PC-3 (cell line): ENCODE results near the gene NEDD4. TPM values are rescaled to one million over a fixed set of nuclear protein-coding genes. Genes with fewer than 3 reads are reported as not detected.
"Not testable (repeated sequence)": the region's sequence is repeated elsewhere in the genome, so short reads cannot be mapped to it uniquely, and the experiment has no call there.

Source experiments
- ATAC-seq: fragments of 200-7000 bp; cut with Tn5 transposase; 2 replicates; pipeline ENCODE4 v1.9.1; 2020; ENCODE audit warnings: mild to moderate bottlenecking, moderate library complexity
- BruUV-seq: library from RNA; stranded (reverse); fragments of 400-500 nt; replicated peaks from 2 replicates; lab custom pipeline; 2021; lab: Mats Ljungman, UMichigan
- CTCF ChIA-PET: fragments of 300-600 bp; sonication (Branson Sonifier 250); formaldehyde crosslinking; loops from one replicate; lab custom pipeline; 2022; ENCODE audit warnings: antibody characterized with exemption; lab: Charles Lee
- POLR2A ChIA-PET: fragments of 300-600 bp; sonication (Branson Sonifier 250); formaldehyde crosslinking; loops from one replicate; lab custom pipeline; 2022; ENCODE audit warnings: antibody characterized with exemption; ENCODE audit not compliant: unreplicated experiment; lab: Charles Lee
- DNase-seq: peaks from one replicate; pipeline ENCODE4 v3.0.0-alpha.2; 2015
- H2AFZ ChIP-seq: fragments of 300-600 bp; sonication (generic); 2 replicates; pipeline ENCODE4 v1.6.0; 2016; ENCODE audit warnings: antibody characterized with exemption, low read length
- H3F3A ChIP-seq: fragments of 300-600 bp; sonication (generic); one replicate; pipeline ENCODE4 v1.6.0; 2017; ENCODE audit warnings: antibody characterized with exemption, low read length, control low read depth, mild to moderate bottlenecking; ENCODE audit not compliant: unreplicated experiment
- H3K27ac ChIP-seq: fragments of 300-600 bp; sonication (generic); 2 replicates; pipeline ENCODE4 v1.5.1; 2016; ENCODE audit warnings: mild to moderate bottlenecking, low read length
- H3K27me3 ChIP-seq: fragments of 300-600 bp; sonication (generic); 2 replicates; pipeline ENCODE4 v1.6.1; 2016; ENCODE audit warnings: low read length, mixed read lengths
- H3K36me3 ChIP-seq: fragments of 300-600 bp; sonication (generic); 2 replicates; pipeline ENCODE4 v1.6.1; 2016; ENCODE audit warnings: low read depth, mixed run types, low read length, mixed read lengths
- H3K4me1 ChIP-seq: fragments of 300-600 bp; sonication (generic); 2 replicates; pipeline ENCODE4 v1.5.1; 2016; ENCODE audit warnings: low read length; ENCODE audit not compliant: insufficient read depth
- H3K4me2 ChIP-seq: fragments of 300-600 bp; sonication (generic); 2 replicates; pipeline ENCODE4 v1.6.0; 2016; ENCODE audit warnings: low read length
- H3K4me3 ChIP-seq: fragments of 300-600 bp; sonication (generic); 2 replicates; pipeline ENCODE4 v1.5.1; 2016; ENCODE audit warnings: mild to moderate bottlenecking, low read length, mixed read lengths
- H3K79me2 ChIP-seq: fragments of 300-600 bp; sonication (generic); 2 replicates; pipeline ENCODE4 v1.6.1; 2017; ENCODE audit warnings: low read length, mixed read lengths
- H3K9ac ChIP-seq: fragments of 300-600 bp; sonication (generic); 2 replicates; pipeline ENCODE4 v1.6.0; 2016; ENCODE audit warnings: mild to moderate bottlenecking, low read length
- H3K9me2 ChIP-seq: fragments of 300-600 bp; sonication (generic); replicated peaks from 2 replicates; pipeline ENCODE4 v1.6.1; 2016; ENCODE audit warnings: mixed run types, low read length, mixed read lengths
- H3K9me3 ChIP-seq: fragments of 300-600 bp; sonication (generic); 2 replicates; pipeline ENCODE4 v1.6.1; 2016; ENCODE audit warnings: low read length, mixed read lengths
- H4K20me1 ChIP-seq: fragments of 300-600 bp; sonication (generic); 2 replicates; pipeline ENCODE4 v1.6.1; 2016; ENCODE audit warnings: low read length, mixed read lengths
- CTCF ChIP-seq: fragments of 300-600 bp; sonication (generic); conservative IDR thresholded peaks from 2 replicates; pipeline ENCODE4 v1.5.1; 2017; ENCODE audit warnings: antibody characterized with exemption, low read depth, mild to moderate bottlenecking, low read length
- EZH2 ChIP-seq: fragments of 300-600 bp; sonication (generic); IDR thresholded peaks from one replicate; pipeline ENCODE4 v1.6.1; 2017; ENCODE audit warnings: antibody characterized with exemption, mild to moderate bottlenecking, low read length; ENCODE audit not compliant: unreplicated experiment
- EZH2phosphoT487 ChIP-seq: fragments of 300-600 bp; sonication (generic); IDR thresholded peaks from 2 replicates; pipeline ENCODE4 v1.6.1; 2018; ENCODE audit warnings: mild to moderate bottlenecking, antibody characterized with exemption, low read length, borderline replicate concordance
- intact Hi-C: fragments of 100-400 bp; cut with micrococcal nuclease; formaldehyde crosslinking; loops from 2 replicates; pipeline ENCODE4 v1.9.0; 2023
- total RNA-seq: library from RNA; depleted of rRNA; stranded (reverse); fragments of >200 nt; gene quantifications from 2 replicates; pipeline ENCODE4 v1.2.3, GENCODE V29; 2014

NEDD4 gene
- total RNA-seq, 1 experiment from 2014 or later = 9.6 TPM

DNA sequence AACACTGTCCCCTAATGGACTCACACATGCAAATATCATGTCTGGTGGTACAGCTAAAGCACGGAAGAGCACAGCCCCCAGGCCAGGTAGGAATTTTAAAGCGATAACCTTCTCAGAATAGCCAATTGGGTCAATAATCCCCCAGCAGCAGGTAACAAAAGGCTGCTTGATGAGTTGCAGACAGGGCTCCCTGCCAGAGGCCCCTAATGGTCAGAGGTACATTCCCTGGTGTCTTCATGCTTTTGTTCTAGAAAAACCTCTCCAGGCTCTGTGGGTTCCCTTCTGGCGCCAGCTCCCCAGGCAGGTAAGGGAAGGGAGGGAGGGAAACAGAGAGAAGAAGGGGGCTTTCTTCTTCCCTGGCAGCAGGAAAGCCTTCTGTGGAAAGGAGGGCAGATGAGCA is 207.1 kb downstream of the NEDD4 start:
- DNase-seq = no peak
- Histone ChIP-seq H3K27me3 (no peaks in the 10 kb centered on the region), H4K20me1 (no peaks in the 10 kb centered on the region), H3K4me3 (no peak overlapping the region), H3K9me3 (no peaks in the 10 kb centered on the region), H3K27ac (no peak overlapping the region), H3K9ac (no peak overlapping the region), H3K36me3 (no peaks in the 10 kb centered on the region), H3K4me2 (no peak overlapping the region), H2AFZ (no peak overlapping the region), H3K79me2 (no peaks in the 10 kb centered on the region), H3K4me1 (peaks cover 1% of the 10 kb centered on the region), H3K9me2 (no peaks in the 10 kb centered on the region), H3F3A (no peaks in the 10 kb centered on the region)
- ChIA-PET POLR2A (no interaction called here), CTCF (no interaction called here)
- BruUV-seq = no TSS peak
- intact Hi-C loops = no loop called here
- no peak for ATAC-seq
- no peak for TF ChIP-seq EZH2
- no peak for TF ChIP-seq CTCF
- TF ChIP-seq EZH2phosphoT487 = no peak

- H3K79me2 ChIP-seq, BruUV-seq, DNase-seq, H4K20me1 ChIP-seq, intact Hi-C loops, H3K27me3 ChIP-seq, H2AFZ ChIP-seq, H3K9me3 ChIP-seq, H3K4me3 ChIP-seq, POLR2A ChIA-PET, H3K4me2 ChIP-seq, H3K9ac ChIP-seq, H3K36me3 ChIP-seq, ATAC-seq, CTCF ChIA-PET, H3K4me1 ChIP-seq, H3K27ac ChIP-seq, H3F3A ChIP-seq, H3K9me2 ChIP-seq: not testable (repeated sequence)
Observed at GRCh38 chr15:55785593-55785992, 207.8 kb downstream of the NEDD4 start.

GRCh38 chr15:55784286-55784685 is 209.1 kb downstream of the NEDD4 start:
- Histone ChIP-seq H3K4me3 (no peak overlapping the region), H3K9me3 (no peaks in the 10 kb centered on the region), H3K79me2 (no peaks in the 10 kb centered on the region), H3K36me3 (no peaks in the 10 kb centered on the region), H3K4me2 (no peak overlapping the region), H3F3A (no peaks in the 10 kb centered on the region), H3K4me1 (no peaks in the 10 kb centered on the region), H3K27ac (no peak overlapping the region), H2AFZ (no peak overlapping the region), H4K20me1 (no peaks in the 10 kb centered on the region), H3K27me3 (no peaks in the 10 kb centered on the region), H3K9ac (no peak overlapping the region), H3K9me2 (no peaks in the 10 kb centered on the region)
- ChIA-PET POLR2A (no interaction called here), CTCF (no interaction called here)
- intact Hi-C loops = no loop called here
- BruUV-seq = no TSS peak
- no peak for ATAC-seq
- no peak for DNase-seq
- TF ChIP-seq EZH2 (no peak), EZH2phosphoT487 (no peak), CTCF (no peak)
